GM19099 (cell line): Measurements from ENCODE around the gene KRTAP9-8.
"Not testable (repeated sequence)": the region's sequence is repeated elsewhere in the genome, so short reads cannot be mapped to it uniquely, and the experiment has no call there.

Source experiments
- POLR2A ChIP-seq: IDR thresholded peaks from 3 replicates; pipeline ENCODE4 v1.6.1; 2011; ENCODE audit warnings: low read depth; ENCODE audit not compliant: insufficient read length; ENCODE audit errors: extremely low read depth

KRTAP9-8 gene

GRCh38 chr17:41249637-41250240 lies 11.9 kb downstream of the KRTAP9-8 start, which contains the start of gene KRTAP9-4:
Gene KRTAP9-4, plus strand, starts transcription at chr17:41249687. Its CDS starts 34 bp downstream, at chr17:41249721.
- TF ChIP-seq POLR2A: not testable (repeated sequence)

- TF ChIP-seq POLR2A: no peak
These were observed 13.5 kb downstream of the KRTAP9-8 start for GRCh38 chr17:41251261-41251660.

GRCh38 chr17:41254861-41255260 lies 17.1 kb downstream of the KRTAP9-8 start:
- no peak for TF ChIP-seq POLR2A

GRCh38 chr17:41255381-41256290 lies 17.8 kb downstream of the KRTAP9-8 start, which contains the start of gene KRTAP9-9:
Gene KRTAP9-9, plus strand, starts transcription at chr17:41255384.
- TF ChIP-seq POLR2A: not testable (repeated sequence)

GRCh38 chr17:41256291-41256685 lies 18.5 kb downstream of the KRTAP9-8 start:
- TF ChIP-seq POLR2A: no peak

GRCh38 chr17:41258406-41258805 lies 20.6 kb downstream of the KRTAP9-8 start:
- no peak for TF ChIP-seq POLR2A

GRCh38 chr17:41263212-41263611 lies 25.4 kb downstream of the KRTAP9-8 start:
- no peak for TF ChIP-seq POLR2A

- no peak for TF ChIP-seq POLR2A
These were observed 26.8 kb downstream of the KRTAP9-8 start for GRCh38 chr17:41264599-41264998.

- TF ChIP-seq POLR2A: no peak
These were observed 27.3 kb downstream of the KRTAP9-8 start, which contains the start of gene KRTAP9-6 for GRCh38 chr17:41265078-41265477. Gene KRTAP9-6, plus strand, starts transcription at chr17:41265378. Its CDS starts 0 bp downstream, at chr17:41265378.

- TF ChIP-seq POLR2A: no peak
These were observed 29.9 kb downstream of the KRTAP9-8 start for GRCh38 chr17:41267711-41268110.

GRCh38 chr17:41271858-41272257 lies 34.1 kb downstream of the KRTAP9-8 start:
- no peak for TF ChIP-seq POLR2A

- TF ChIP-seq POLR2A: not testable (repeated sequence)
These were observed 37.9 kb downstream of the KRTAP9-8 start, which contains the start of gene KRTAP9-7 for GRCh38 chr17:41275648-41276190. Gene KRTAP9-7, plus strand, starts transcription at chr17:41275698. Its CDS starts 0 bp downstream, at chr17:41275698.

- TF ChIP-seq POLR2A: no peak
These were observed 40.6 kb downstream of the KRTAP9-8 start for GRCh38 chr17:41278176-41278955.

- TF ChIP-seq POLR2A: no peak
These were observed 46.2 kb downstream of the KRTAP9-8 start for GRCh38 chr17:41284043-41284442.
